AG04450 (cell line): Measurements from ENCODE around the gene HIPK3. TPM values are rescaled to one million over a fixed set of nuclear protein-coding genes. Genes with fewer than 3 reads are reported as not detected.

Source experiments
- CTCF ChIA-PET: fragments of 300-600, 350-600 bp; formaldehyde crosslinking; extraction: SDS; loops from one replicate; lab custom pipeline; 2022; ENCODE audit warnings: antibody characterized with exemption, inconsistent platforms; lab: Charles Lee
- POLR2A ChIA-PET: fragments of 350-600 bp; formaldehyde crosslinking; extraction: SDS; loops from one replicate; lab custom pipeline; 2021; ENCODE audit warnings: antibody characterized with exemption, inconsistent platforms; lab: Yijun Ruan, JAX
- DNase-seq: peaks from one replicate; pipeline ENCODE4 v3.0.0-alpha.2; 2011; ENCODE audit warnings: low read depth, low spot score
- H3K27ac ChIP-seq: one replicate; pipeline ENCODE4 v1.5.1; 2012; ENCODE audit warnings: low read depth, low read length, control low read depth
- H3K27me3 ChIP-seq: one replicate; pipeline ENCODE4 v1.6.0; 2012; ENCODE audit warnings: low read length; ENCODE audit not compliant: control insufficient read depth, insufficient read depth
- H3K4me3 ChIP-seq: 2 replicates; pipeline ENCODE4 v1.5.1; 2011; ENCODE audit warnings: mild to moderate bottlenecking, low read depth, low read length, control low read depth
- H3K9me3 ChIP-seq: 2 replicates; pipeline ENCODE4 v1.5.1; 2012; ENCODE audit warnings: low read length; ENCODE audit not compliant: control insufficient read depth, insufficient read depth
- polyA plus RNA-seq: library from polyadenylated mRNA; depleted of rRNA; stranded (reverse); fragments of >200 nt; gene quantifications from 2 replicates; pipeline ENCODE4 v1.2.3, GENCODE V29; 2011
- TF ChIP-seq, protein P1 (sequence below): IDR thresholded peaks from 2 replicates; pipeline ENCODE4 v1.5.1; 2011; ENCODE audit warnings: low read depth, low read length, control low read depth, inconsistent platforms

HIPK3 gene
- polyA plus RNA-seq, 1 experiment: 30.7 TPM

DNA sequence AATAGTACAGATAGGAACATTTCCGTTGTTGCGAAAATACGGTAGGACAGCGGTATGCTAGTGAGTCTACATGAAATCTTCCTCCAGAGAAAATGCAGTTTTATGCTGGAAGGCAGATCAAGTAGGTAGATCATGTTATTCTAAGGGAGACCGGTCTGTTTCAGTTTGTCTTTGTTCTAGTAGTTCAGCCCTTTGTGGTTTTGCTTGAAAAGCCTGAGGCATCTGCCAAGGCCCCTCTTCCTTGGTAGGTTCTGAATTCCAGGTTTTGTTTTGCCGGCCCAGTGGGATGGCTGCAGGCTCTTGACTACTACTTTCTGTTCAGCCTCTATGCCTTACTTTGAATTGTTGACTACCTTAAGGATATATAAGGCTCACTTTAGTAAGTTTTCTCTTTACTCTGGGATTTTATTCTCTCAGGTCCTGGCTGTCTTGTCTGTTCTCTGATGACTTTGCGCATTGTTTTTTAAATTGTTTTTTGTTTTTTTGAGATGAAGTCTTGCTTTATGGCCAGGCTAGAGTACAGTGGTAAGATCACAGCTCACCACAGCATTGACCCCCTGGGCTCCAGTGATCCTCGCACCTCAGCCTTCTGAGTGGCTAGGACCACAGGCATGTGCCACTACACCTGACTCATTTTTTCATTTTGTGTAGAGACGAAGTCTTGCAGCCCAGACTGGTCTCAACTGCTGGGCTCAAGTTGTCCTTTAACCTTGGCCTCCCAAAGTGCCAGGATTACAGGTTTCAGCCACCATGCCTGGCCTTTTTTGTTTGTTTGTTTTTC lies 53.7 kb downstream of the HIPK3 start:
- ChIA-PET POLR2A (no interaction called here), CTCF (no interaction called here)
- H3K9me3 ChIP-seq: no peaks in the 10 kb centered on the region
- DNase-seq: no peak
- TF ChIP-seq, protein P1, sequence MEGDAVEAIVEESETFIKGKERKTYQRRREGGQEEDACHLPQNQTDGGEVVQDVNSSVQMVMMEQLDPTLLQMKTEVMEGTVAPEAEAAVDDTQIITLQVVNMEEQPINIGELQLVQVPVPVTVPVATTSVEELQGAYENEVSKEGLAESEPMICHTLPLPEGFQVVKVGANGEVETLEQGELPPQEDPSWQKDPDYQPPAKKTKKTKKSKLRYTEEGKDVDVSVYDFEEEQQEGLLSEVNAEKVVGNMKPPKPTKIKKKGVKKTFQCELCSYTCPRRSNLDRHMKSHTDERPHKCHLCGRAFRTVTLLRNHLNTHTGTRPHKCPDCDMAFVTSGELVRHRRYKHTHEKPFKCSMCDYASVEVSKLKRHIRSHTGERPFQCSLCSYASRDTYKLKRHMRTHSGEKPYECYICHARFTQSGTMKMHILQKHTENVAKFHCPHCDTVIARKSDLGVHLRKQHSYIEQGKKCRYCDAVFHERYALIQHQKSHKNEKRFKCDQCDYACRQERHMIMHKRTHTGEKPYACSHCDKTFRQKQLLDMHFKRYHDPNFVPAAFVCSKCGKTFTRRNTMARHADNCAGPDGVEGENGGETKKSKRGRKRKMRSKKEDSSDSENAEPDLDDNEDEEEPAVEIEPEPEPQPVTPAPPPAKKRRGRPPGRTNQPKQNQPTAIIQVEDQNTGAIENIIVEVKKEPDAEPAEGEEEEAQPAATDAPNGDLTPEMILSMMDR: no peak
- H3K27me3 ChIP-seq: no peaks in the 10 kb centered on the region
- no peak overlapping the region for H3K27ac ChIP-seq
- no peak overlapping the region for H3K4me3 ChIP-seq

DNA sequence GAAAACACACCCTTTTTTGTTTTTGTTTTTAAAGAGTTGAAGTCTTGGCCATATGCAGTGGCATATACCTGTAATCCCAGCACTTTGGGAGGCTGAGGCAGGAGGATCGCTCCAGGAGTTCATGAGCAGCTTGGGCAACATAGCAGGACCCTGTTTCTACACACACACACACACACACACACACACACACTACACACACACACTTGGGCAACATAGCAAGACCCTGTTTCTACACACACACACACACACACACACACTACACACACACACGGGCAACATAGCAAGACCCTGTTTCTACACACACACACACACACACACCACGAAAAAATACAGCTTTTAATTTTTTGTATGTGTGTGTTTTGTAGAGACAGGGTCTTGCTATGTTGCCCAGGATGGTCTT lies 54.5 kb downstream of the HIPK3 start:
- Histone ChIP-seq H3K27me3 (no peaks in the 10 kb centered on the region), H3K9me3 (no peaks in the 10 kb centered on the region), H3K4me3 (no peak overlapping the region), H3K27ac (no peak overlapping the region)
- DNase-seq: no peak
- TF ChIP-seq, protein P1: no peak
- ChIA-PET POLR2A (interaction anchor here (0.6 kb wide), 1 partner anchor 146 kb away, joined by 3 read pairs; no protein-coding TSS in a partner anchor), CTCF (no interaction called here)

DNA sequence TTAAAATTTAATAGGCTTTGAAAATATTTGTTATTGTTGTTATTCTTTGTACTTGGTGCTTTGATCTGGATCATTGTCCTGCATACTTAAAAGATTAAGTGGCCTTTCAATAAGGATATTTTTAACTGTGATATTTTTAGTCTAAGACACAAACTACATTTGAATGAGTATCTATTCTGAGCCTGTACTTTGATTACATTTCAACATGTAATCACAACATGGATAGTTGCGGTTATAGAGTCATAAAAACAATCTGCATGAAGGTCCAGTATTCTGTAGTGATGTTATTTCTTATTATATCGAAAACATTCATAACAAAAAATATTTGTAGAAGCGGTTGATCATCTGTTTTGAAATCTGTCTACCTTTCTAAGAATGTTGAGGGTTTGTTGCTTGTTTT lies 58.6 kb downstream of the HIPK3 start:
- H3K27me3 ChIP-seq: no peaks in the 10 kb centered on the region
- no peak for DNase-seq
- H3K9me3 ChIP-seq: no peaks in the 10 kb centered on the region
- ChIA-PET POLR2A (no interaction called here), CTCF (interaction anchor here (1.0 kb wide), 1 partner anchor 150 kb away, joined by 5 read pairs; no protein-coding TSS in a partner anchor)
- H3K4me3 ChIP-seq: no peak overlapping the region
- TF ChIP-seq, protein P1: no peak
- no peak overlapping the region for H3K27ac ChIP-seq

DNA sequence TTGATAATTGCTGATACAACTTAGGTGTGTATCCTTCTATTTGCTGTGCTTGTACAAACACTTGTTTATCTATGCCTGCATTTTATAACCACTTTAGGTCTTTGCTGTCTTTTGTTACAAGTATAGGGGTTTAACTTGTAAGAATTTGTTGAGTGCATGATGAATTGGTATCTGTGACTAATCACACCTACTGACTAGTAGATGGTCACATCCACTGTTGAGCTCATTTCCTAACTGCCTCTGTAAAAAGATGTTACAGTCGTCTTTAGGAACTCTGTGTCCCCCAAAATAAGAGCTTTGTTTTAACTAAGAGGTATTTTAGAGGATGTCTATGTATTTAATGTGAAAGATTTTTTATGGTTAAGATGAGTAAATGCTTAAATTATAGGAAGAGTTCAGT lies 60.5 kb downstream of the HIPK3 start:
- no peak overlapping the region for H3K4me3 ChIP-seq
- H3K9me3 ChIP-seq: no peaks in the 10 kb centered on the region
- H3K27me3 ChIP-seq: no peaks in the 10 kb centered on the region
- POLR2A ChIA-PET: no interaction called here
- no peak overlapping the region for H3K27ac ChIP-seq
- DNase-seq: no peak
- CTCF ChIA-PET: interaction anchor here (1.5 kb wide), 1 partner anchor 152 kb away, joined by 8 read pairs; no protein-coding TSS in a partner anchor
- TF ChIP-seq, protein P1: no peak
